Measurements from ENCODE around the gene GABBR2.
"Not testable (repeated sequence)": the region's sequence is repeated elsewhere in the genome, so short reads cannot be mapped to it uniquely, and the experiment has no call there.

GABBR2 gene

GRCh38 chr9:98684816-98685215, 23.9 kb downstream of the GABBR2 start:
- not testable (repeated sequence) for DNase-seq

GRCh38 chr9:98678244-98678842, 30.4 kb downstream of the GABBR2 start:
- DNase-seq = no peak

DNA sequence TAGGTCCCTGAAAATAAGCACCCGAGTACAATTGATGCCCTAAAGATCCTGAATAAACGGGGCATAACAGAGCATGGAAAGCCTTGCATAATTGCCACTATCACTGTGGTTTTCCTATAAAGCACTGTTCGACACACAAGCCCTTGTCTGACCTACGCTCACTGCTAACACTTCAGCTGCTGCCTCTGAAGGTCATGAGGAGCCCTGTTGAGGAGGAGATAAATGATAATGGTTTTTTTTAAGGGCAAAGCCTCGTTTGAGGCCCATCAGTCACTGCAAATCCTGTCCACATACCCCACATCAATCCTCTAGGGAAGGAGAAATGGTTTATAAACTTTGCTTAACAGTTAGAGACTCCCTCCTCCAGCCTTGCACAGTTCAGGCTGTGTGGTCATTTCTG, 35.1 kb downstream of the GABBR2 start:
- no peak for DNase-seq

- DNase-seq = no peak
Observed at GRCh38 chr9:98667005-98667640, 41.6 kb downstream of the GABBR2 start.

GRCh38 chr9:98665501-98665900, 43.2 kb downstream of the GABBR2 start:
- no peak for DNase-seq

GRCh38 chr9:98660541-98660940, 48.2 kb downstream of the GABBR2 start:
- DNase-seq = no peak

DNA sequence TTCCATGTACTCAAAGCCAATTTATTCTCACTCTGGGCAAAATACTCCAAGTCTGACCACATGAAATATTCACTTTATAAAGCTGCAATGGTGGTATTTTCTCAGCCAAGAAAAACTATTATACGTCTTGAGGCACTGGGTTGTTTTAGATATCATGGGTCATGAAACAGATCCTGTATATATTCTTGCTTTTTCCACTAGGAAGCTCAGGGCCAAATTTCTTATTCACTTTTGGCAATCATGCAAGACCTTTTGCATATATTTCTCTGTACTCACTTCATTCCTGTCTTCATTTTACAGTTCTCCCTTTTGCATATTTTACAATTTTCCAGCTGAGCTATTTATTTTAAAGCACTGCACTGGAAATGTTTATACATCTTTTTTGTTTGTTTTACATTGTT, 49.8 kb downstream of the GABBR2 start:
- DNase-seq = no peak

GRCh38 chr9:98657897-98658296, 50.8 kb downstream of the GABBR2 start:
- DNase-seq = no peak

DNA sequence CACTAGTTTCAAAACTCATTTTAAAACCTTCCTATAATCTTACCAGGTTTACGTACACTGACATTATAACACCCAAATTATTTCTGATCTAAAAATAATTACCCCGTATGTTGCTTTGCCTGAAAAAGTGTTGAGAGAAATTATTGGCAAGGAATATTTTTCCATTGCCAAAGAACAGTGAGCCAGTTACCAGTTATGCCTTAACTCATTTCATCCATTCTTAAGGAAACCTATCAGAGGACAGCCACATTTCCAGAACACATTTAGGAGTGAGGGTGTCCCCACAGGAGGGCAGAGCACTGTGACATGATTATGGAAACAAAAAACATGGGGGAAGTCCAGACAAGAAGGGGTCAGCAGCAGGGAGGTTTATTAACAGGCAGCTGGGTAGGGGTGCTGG, 52.2 kb downstream of the GABBR2 start:
- DNase-seq = no peak

GRCh38 chr9:98655428-98655827, 53.3 kb downstream of the GABBR2 start:
- DNase-seq = not testable (repeated sequence)

DNA sequence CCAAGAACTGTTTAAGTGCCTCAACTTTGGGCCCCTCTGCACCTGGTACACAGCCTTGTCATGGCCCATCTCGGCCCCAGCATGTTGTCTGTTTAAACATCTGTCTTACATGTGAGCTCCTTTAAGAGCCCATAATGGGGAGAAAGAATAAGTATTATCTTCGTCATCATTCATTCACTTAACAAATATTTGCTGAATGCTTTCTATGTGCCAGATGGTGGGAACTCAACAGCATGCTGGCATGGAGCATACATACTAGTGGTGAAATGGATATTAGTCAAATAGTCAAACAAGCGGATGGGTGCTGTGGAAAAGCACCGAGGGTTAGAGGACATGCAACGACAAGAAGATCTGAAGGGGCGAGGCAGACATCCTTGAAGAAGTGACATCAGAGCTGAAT, 54.5 kb downstream of the GABBR2 start:
- no peak for DNase-seq

GRCh38 chr9:98652741-98653140, 56.0 kb downstream of the GABBR2 start:
- DNase-seq = no peak

DNA sequence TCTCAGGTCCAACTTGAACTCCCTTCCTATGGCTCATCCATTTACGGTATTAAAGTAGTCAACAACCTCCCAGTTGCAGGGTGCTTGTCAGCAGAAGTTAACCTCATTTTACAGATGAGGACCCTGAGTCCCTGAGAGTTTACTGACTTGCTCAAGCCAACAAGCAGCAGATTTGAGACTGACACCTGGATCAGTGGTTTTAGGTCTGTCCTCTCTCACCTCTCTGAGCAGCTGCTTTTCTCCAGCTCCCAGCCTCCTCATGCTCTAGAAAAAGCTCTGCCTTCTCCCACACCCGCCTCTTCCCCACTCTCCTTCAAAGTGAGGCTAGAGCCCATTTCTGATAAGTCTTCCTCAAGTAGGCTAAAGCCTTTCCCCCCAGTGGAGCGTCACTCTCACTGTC, 56.4 kb downstream of the GABBR2 start:
- no peak for DNase-seq

DNA sequence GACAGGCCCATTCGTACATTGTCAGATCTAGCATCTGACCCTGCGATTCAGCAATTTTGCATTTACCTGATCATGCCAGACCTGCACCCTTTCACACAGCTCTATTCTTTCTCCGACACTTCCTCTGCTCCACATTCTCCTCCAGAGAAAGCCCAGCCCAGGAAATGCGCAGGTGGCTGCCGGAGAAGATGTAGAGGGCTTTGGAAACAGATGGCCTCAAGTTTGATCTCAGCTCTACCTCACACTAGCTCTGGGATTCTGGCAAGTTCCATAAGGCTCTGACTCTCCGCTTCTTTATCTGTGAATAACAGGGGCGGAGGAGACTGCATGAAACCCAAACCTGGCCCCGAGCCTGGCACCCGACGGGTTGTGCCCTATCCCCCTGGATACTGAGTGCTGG, 61.5 kb downstream of the GABBR2 start:
- no peak for DNase-seq

GRCh38 chr9:98644011-98644410, 64.7 kb downstream of the GABBR2 start:
- no peak for DNase-seq

- no peak for DNase-seq
Observed at GRCh38 chr9:98642661-98643312, 65.9 kb downstream of the GABBR2 start.

- DNase-seq = no peak
Observed at GRCh38 chr9:98641695-98642094, 67.0 kb downstream of the GABBR2 start.

GRCh38 chr9:98640394-98640793, 68.3 kb downstream of the GABBR2 start:
- DNase-seq = no peak

GRCh38 chr9:98639133-98639532, 69.6 kb downstream of the GABBR2 start:
- no peak for DNase-seq

- no peak for DNase-seq
Observed at GRCh38 chr9:98637381-98637780, 71.4 kb downstream of the GABBR2 start.

DNA sequence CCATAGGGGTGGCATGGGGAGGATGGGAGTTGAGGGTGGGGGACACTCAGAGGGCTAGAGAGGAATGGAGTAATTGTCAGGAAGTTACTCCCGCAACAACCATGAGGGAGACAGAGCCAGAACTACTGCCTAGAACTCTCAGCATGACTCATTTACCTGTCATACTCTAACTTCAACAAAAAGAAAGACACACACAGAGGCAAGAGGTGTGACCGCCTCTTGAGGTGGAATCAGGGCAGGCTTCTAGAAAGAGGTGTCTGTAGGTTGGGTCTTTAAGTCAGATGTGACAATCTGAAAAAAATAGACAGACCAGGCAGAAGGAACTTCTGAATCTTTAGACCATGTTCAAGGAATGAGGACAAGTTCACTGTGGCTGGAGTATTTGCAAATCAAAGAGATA, 73.4 kb downstream of the GABBR2 start:
- no peak for DNase-seq

DNA sequence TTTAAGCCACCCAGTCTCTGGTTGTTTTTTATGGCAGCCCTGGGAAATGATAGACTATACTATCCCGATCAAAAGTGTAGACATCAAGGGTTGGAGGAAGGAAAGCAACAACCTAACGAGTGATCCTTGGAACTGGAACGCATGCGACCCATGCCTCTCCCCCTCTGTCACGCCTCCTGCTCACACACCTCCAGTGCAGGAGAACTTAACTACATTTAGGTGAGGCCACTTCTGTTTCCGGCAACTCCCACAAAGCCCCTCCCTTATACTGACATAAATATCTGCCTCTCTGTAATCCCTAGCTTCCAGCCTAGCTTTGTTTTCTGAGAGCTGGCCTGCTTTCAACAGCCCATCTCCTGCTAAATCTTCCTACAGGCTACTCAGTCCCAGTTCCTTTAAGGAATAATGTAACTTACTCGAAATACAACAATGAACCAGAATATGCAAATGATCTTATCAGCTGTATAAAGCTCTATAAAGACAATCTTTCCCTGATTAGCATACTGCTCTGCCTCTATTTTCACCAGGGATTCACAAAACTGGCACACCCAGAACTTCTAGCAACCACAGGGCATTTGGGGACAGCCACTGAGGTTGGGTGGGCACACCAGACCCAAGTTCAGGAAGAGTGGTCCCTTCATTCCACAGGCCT, 73.9 kb downstream of the GABBR2 start:
- no peak for DNase-seq

DNA sequence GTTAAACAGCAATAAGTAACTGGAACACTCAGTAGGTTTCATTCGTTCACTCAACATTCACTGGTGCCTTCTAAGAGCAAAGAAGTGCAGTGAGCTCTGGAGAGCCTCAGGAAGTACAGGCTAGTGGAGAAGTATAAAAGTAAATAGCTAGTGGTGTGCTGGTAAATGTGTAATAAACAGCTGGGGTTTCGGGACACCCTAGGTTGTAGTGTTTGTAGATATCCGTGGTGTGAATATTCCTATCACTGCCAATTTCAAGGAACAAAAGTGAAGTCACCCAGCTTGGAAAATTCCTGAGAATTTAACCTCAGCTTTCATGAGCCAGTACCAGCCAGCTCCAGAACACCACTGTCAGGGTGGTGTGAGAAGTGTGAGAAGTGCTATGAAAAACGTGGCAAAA, 75.9 kb downstream of the GABBR2 start:
- DNase-seq = no peak

DNA sequence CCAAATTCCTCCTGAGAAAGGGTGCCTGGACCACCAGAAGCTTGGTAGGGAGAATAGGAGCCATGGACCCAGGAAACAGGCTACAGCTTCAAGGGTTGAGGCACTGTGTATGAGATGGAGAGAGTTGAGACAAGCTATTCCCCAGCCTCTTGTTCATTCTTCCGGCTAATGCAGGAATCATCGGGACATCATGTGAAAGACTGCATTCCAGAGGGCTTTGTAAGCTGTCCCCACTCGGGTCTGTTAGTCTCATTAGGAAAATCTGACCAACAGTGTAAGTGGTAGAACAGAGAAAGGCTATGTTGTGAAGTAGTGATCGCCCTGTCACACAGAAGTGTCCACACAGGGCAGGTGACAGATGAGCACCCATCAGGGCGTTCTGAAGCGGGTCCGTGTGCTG, 81.4 kb downstream of the GABBR2 start:
- DNase-seq = no peak
